GM12892 (cell line): ENCODE measurements around the gene LMBRD1.

Source experiments
- POLR2A ChIP-seq: IDR thresholded peaks from 2 replicates; pipeline ENCODE4 v1.6.1; 2011; ENCODE audit warnings: low read depth, low read length, control low read depth
- POLR2AphosphoS5 ChIP-seq: IDR thresholded peaks from 2 replicates; pipeline ENCODE4 v1.6.1; 2011; ENCODE audit warnings: low read depth, low read length, control low read depth

GRCh38 chr6:69796642-69797390 is at the start of gene LMBRD1:
- TF ChIP-seq POLR2A = peak; percentile 60; the same call in 1 of the 2 replicates
- peak; percentile 70 for TF ChIP-seq POLR2AphosphoS5
